Neural progenitor cell (in vitro differentiated cells): ENCODE data around the gene TRAF6.

Source experiments
- CTCF ChIP-seq: fragments of 200-600 bp; sonication (generic); IDR thresholded peaks from 2 replicates; pipeline ENCODE4 v1.5.1; 2017; ENCODE audit warnings: antibody characterized with exemption, mild to moderate bottlenecking
- EZH2 ChIP-seq: fragments of 200-600 bp; sonication (generic); IDR thresholded peaks from 2 replicates; pipeline ENCODE4 v1.6.1; 2017; ENCODE audit warnings: antibody characterized with exemption, mild to moderate bottlenecking, moderate library complexity
- EZH2phosphoT487 ChIP-seq: fragments of 200-600 bp; sonication (generic); IDR thresholded peaks from 2 replicates; pipeline ENCODE4 v1.6.1; 2017; ENCODE audit warnings: antibody characterized with exemption

- TF ChIP-seq EZH2 (no peak), CTCF (no peak), EZH2phosphoT487 (no peak)
Measured at GRCh38 chr11:36441610-36442208, 68.4 kb downstream of the TRAF6 start.
